Measurements from ENCODE around the gene CACNB2. TPM values are rescaled to one million over a fixed set of nuclear protein-coding genes. Genes with fewer than 3 reads are reported as not detected.

CACNB2 gene
- total and polyA plus RNA-seq, 2 donors (not counting 3 experiments of a cell fraction or from before 2014, with no cell fraction given), result not detected

DNA sequence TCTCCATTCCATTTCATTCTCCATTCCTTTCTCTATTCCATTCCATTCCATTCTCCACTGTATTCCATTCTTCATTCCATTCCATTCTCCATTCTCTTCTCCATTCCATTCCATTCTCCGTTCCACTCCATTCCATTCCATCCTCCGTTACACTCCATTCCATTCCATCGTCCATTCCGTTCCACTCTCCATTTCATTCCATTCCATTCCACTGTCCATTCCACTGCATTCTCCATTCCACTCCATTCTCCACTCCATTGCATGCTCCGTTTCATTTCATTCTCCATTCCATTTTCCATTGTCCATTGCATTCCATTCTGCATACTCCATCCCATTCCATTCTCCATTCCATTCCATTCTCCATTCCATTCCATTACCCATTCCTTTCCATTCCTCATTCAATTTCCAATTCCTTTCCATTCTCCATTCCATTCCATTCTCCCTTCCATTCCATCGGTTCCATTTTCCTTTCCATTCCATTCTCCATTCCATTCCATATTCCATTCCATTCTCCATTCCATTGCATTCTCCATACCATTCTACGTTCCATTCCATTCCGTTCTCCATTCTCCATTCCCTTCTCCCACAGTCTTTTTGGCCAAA, 432.8 kb downstream of the CACNB2 start:
- Histone ChIP-seq H3K9me3 (replicated peaks; ENCODE audit: control insufficient read depth, insufficient read depth, low read length) (no peaks in the 10 kb centered on the region), H3K27ac (ENCODE audit: insufficient read depth, low read depth, low read length) (no peak overlapping the region), H2AFZ (ENCODE audit: low read depth, low read length) (no peak overlapping the region), H3K79me2 (ENCODE audit: control insufficient read depth, insufficient read depth, low read length) (no peaks in the 10 kb centered on the region), H3K4me3 (replicated peaks in 1 of 3; ENCODE audit: insufficient read depth in 1 of 3, low read depth in 1 of 3, low read length in 3 of 3) (no peak overlapping the region), H4K20me1 (replicated peaks; ENCODE audit: control insufficient read depth, extremely low read depth, insufficient read depth, low read length) (no peaks in the 10 kb centered on the region), H3K36me3 (ENCODE audit: control insufficient read depth in 2 of 2, extremely low read depth in 1 of 2, insufficient read depth in 2 of 2, low read length in 2 of 2) (no peaks in the 10 kb centered on the region), H3K27me3 (ENCODE audit: control insufficient read depth in 2 of 2, insufficient read depth in 2 of 2, low read length in 2 of 2) (no peaks in the 10 kb centered on the region), H3K9ac (replicated peaks; ENCODE audit: extremely low read depth, insufficient read depth, low read length) (no peak overlapping the region), H3K9me1 (replicated peaks; ENCODE audit: control insufficient read depth, extremely low read depth, insufficient read depth, low read length) (no peaks in the 10 kb centered on the region), H3K4me2 (ENCODE audit: insufficient read depth, low read length) (no peak overlapping the region), H3K4me1 (ENCODE audit: control insufficient read depth, extremely low read depth, insufficient read depth, low read length) (no peaks in the 10 kb centered on the region)
- POLR2A ChIA-PET, result no interaction called here
- BruUV-seq (replicated peaks), result no TSS peak
- TF ChIP-seq GATA2 (IDR thresholded peaks at IDR 0.05; ENCODE audit: insufficient read depth, insufficient read length, low read depth, low read length), result no peak
- TF ChIP-seq, protein P1, sequence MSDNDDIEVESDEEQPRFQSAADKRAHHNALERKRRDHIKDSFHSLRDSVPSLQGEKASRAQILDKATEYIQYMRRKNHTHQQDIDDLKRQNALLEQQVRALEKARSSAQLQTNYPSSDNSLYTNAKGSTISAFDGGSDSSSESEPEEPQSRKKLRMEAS (IDR thresholded peaks at IDR 0.05; ENCODE audit: insufficient read depth, insufficient read length), result no peak
- TF ChIP-seq POLR2A (IDR thresholded peaks at IDR 0.05; ENCODE audit: low read depth, low read length), result no peak
- TF ChIP-seq, protein P2, sequence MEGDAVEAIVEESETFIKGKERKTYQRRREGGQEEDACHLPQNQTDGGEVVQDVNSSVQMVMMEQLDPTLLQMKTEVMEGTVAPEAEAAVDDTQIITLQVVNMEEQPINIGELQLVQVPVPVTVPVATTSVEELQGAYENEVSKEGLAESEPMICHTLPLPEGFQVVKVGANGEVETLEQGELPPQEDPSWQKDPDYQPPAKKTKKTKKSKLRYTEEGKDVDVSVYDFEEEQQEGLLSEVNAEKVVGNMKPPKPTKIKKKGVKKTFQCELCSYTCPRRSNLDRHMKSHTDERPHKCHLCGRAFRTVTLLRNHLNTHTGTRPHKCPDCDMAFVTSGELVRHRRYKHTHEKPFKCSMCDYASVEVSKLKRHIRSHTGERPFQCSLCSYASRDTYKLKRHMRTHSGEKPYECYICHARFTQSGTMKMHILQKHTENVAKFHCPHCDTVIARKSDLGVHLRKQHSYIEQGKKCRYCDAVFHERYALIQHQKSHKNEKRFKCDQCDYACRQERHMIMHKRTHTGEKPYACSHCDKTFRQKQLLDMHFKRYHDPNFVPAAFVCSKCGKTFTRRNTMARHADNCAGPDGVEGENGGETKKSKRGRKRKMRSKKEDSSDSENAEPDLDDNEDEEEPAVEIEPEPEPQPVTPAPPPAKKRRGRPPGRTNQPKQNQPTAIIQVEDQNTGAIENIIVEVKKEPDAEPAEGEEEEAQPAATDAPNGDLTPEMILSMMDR (IDR thresholded peaks at IDR 0.05; ENCODE audit: extremely low read depth in 1 of 2, insufficient read depth in 1 of 2, low read depth in 1 of 2, low read length in 2 of 2), result no peak
- TF ChIP-seq FOS (IDR thresholded peaks at IDR 0.05; ENCODE audit: borderline replicate concordance, insufficient read depth, low read length), result no peak
- no peak for TF ChIP-seq EZH2 (IDR thresholded peaks at IDR 0.05; ENCODE audit: borderline replicate concordance, low read depth, low read length, severe bottlenecking)
- TF ChIP-seq MYC (IDR thresholded peaks at IDR 0.05; ENCODE audit: low read depth, low read length), result no peak
- TF ChIP-seq POLR2AphosphoS5 (IDR thresholded peaks at IDR 0.05; ENCODE audit: insufficient read depth, low read depth, low read length), result no peak
- TF ChIP-seq JUN (IDR thresholded peaks at IDR 0.05; ENCODE audit: borderline replicate concordance, insufficient read depth, insufficient read length, low read depth), result no peak
- FAIRE-seq (no peak), DNase-seq (ENCODE audit: low read depth, low spot score) (no peak)
- dilution Hi-C loops (cut with MboI; ENCODE audit: extremely low pct_ligation_motif_present, low sequenced_read_pairs), result no loop called here
- intact Hi-C loops (cut with micrococcal nuclease), result no loop called here
- CTCF ChIA-PET, result no interaction called here

Data from endothelial cell of umbilical vein (primary cell).